ENCODE results near the gene TAF4.

DNA sequence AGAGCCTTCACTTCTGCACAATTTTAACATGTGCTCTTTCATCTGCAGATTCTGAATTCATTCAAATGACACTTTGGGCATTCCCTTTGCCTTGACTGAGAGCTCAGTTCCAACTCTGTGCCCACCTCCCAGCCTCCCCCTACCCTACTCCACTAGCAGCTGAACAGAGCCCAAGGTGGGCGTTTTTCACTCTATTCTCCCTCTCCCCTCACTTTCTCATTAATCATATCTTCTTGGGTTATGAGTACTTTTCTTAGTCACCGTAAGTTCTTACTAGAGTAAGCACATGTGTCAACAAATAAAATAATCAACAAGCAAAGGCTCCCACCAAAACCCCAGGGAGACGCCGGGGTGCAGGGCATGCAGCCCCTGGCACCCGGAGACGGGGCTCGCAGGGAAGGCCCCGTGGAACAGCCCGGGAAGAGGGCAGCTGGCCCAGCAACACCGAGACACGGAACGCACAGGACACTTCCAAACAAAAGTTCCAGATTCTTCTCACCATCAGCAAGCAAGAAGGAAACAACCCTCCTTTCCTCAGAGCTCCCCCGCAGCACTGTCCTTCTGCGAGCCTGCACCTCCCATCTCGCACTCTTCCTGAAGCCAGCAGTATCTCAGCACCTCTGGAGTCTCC, 34.1 kb downstream of the TAF4 start:
- TF ChIP-seq POLR2A (IDR thresholded peaks at IDR 0.05) (no peak), CTCF (IDR thresholded peaks at IDR 0.05) (no peak)
